Esophagus (tissue), 2 donors: ENCODE results near the gene MTMR12. TPM values are rescaled to one million over a fixed set of nuclear protein-coding genes. Genes with fewer than 3 reads are reported as not detected.

ENCODE experiments used
- H3K27ac ChIP-seq, 2 donors: one replicate each; pipeline ENCODE4 v1.5.1; 2013; ENCODE audit warnings: low read depth in 2 of 2, mild to moderate bottlenecking in 2 of 2, inconsistent platforms in 1 of 2, low read length in 1 of 2, moderate library complexity in 1 of 2
- H3K27me3 ChIP-seq, 2 donors: one replicate each; pipeline ENCODE4 v1.6.1; 2013; ENCODE audit warnings: low read length in 2 of 2, control low read depth in 1 of 2, mild to moderate bottlenecking in 1 of 2; ENCODE audit not compliant: insufficient read depth in 2 of 2, control insufficient read depth in 1 of 2
- H3K36me3 ChIP-seq, 2 donors: one replicate each; pipeline ENCODE4 v1.6.1; 2013; ENCODE audit warnings: low read length in 1 of 2; ENCODE audit not compliant: control insufficient read depth in 2 of 2, insufficient read depth in 2 of 2
- H3K4me1 ChIP-seq, 2 donors: one replicate each; pipeline ENCODE4 v1.6.1; 2013; ENCODE audit warnings: low read length in 1 of 2; ENCODE audit not compliant: control insufficient read depth in 2 of 2, insufficient read depth in 2 of 2
- H3K4me3 ChIP-seq, 2 donors: one replicate each; pipeline ENCODE4 v1.5.1; 2013; ENCODE audit warnings: low read length in 2 of 2, mild to moderate bottlenecking in 2 of 2, low read depth in 1 of 2, moderate library complexity in 1 of 2
- H3K9me3 ChIP-seq, 2 donors: one replicate each; pipeline ENCODE4 v1.6.1; 2013; ENCODE audit warnings: mild to moderate bottlenecking in 2 of 2, low read depth in 1 of 2, low read length in 1 of 2, moderate library complexity in 1 of 2; ENCODE audit not compliant: control insufficient read depth in 2 of 2, insufficient read depth in 1 of 2
- WGBS, 2 donors: extraction: QIAGEN DNeasy Blood & Tissue Kit; methylation state at CpG; one replicate each; pipeline ENCODE4 v1.1.7; 2013; 5-methylcytosine and 5-hydroxymethylcytosine counted together
- polyA plus RNA-seq, 2 donors: library from polyadenylated mRNA; stranded (reverse); fragments of 200-250 nt; gene quantifications; one replicate each; pipeline ENCODE4 v1.2.3, GENCODE V29; 2013
- donor health status: healthy with polysubstance abuse.
- donor health status: Bipolar disorder and iron deficiency.

Gene MTMR12, protein sequence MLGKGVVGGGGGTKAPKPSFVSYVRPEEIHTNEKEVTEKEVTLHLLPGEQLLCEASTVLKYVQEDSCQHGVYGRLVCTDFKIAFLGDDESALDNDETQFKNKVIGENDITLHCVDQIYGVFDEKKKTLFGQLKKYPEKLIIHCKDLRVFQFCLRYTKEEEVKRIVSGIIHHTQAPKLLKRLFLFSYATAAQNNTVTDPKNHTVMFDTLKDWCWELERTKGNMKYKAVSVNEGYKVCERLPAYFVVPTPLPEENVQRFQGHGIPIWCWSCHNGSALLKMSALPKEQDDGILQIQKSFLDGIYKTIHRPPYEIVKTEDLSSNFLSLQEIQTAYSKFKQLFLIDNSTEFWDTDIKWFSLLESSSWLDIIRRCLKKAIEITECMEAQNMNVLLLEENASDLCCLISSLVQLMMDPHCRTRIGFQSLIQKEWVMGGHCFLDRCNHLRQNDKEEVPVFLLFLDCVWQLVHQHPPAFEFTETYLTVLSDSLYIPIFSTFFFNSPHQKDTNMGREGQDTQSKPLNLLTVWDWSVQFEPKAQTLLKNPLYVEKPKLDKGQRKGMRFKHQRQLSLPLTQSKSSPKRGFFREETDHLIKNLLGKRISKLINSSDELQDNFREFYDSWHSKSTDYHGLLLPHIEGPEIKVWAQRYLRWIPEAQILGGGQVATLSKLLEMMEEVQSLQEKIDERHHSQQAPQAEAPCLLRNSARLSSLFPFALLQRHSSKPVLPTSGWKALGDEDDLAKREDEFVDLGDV
- 1 to 10 TPM; 5.2 to 8.2 TPM for polyA plus RNA-seq

DNA sequence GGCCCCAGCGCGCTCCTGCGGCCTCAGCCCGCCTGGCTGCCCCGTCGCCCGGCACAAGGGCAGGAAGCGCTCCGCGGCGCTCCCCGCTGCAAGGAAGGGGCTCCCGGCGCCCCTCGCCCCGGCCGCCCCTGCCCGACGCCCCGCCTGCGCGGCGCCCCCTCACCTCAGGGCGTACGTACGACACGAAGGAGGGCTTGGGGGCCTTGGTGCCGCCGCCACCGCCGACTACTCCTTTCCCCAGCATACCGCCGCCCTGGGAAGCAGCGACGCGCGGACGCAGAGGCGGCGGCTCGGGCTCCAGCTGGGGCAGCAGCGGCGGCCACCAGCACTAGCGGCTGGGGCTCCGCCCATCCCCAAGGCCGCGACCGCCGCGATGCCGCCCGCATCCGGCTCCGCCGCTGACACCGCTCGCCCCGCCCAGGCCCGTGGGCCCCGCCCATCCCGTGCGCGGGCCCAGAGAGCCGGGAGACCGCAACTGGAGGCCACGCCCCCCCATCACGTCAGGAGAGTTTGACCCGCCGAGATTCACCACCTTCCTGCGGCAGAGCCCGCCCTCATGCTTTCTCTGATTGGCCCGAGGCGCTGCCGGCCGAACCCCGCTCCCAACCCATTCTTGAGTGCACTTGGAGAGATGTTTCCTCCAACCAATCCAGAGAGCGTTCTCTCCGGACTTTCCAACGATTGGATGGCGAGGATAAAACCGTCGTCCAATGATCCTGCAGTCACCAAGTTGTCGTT lies at the start of gene MTMR12:
Gene MTMR12, minus strand, starts transcription at position 345 of the 738 bp plus-strand sequence. Its CDS starts 101 bp downstream, at position 244.
- peak within 1 kb of the TSS; percentile 82 to 97 for H3K4me3 ChIP-seq
- peaks cover 2 to 4% of the 10 kb centered on the region in 2 donors for H3K4me1 ChIP-seq
- peak within 1 kb of the TSS; percentile 97 to 99 for H3K27ac ChIP-seq
- no peaks in the 10 kb centered on the region for H3K27me3 ChIP-seq
- 0 to 1% methylated on average over 40 to 83 of the region's 83 CpGs for WGBS, 2 donors
- no peaks in the 10 kb centered on the region for H3K36me3 ChIP-seq
- H3K9me3 ChIP-seq, result no peaks in the 10 kb centered on the region

DNA sequence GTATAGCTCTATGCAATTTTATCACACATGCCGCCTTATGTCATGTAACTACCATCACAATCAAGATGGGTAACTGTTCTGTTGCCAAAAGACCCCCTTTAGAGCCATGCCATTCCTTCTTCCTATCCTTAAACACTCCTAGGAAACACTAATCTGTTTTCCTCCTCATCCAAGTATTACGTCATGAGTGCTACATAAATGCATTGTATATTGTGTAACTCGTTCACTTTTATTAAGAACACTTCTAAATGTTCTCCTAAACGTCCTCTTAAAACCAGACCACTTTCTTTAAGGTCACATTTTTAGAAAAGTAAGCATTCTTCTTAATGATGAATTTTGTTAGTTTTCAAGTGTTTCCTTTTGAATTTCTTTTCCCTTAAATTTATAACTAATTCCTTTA lies 49.8 kb upstream of the MTMR12 start:
- no peak overlapping the region for H3K4me3 ChIP-seq
- WGBS, 2 donors, result 90 to 91% methylated on average over 4 of the region's 4 CpGs
- H3K27ac ChIP-seq, result no peak overlapping the region
- H3K9me3 ChIP-seq, result no peaks in the 10 kb centered on the region
- H3K36me3 ChIP-seq, result peaks cover 0 to 6% of the 10 kb centered on the region in 2 donors
- H3K27me3 ChIP-seq, result no peaks in the 10 kb centered on the region
- no peaks in the 10 kb centered on the region for H3K4me1 ChIP-seq

DNA sequence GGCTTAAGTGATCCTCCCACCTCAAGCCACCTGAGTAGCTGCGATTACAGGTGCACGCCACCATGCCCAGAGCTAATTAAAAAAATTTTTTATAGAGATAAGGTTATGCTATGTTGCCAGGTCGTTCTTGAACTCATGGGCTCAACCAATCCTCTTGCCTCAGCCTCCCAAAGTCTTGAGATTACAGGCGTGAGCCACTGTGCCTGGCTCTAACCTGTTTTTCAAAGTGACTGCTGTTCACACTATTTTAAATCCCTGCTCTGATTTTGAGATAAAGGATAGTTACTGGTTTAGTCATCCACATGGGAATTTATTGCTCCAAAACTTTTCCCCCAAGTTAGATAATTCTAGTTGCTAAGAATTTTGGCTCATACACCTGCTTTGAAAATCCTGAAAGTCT lies 48.2 kb upstream of the MTMR12 start:
- 88 to 95% methylated on average over 4 of the region's 4 CpGs for WGBS, 2 donors
- H3K4me1 ChIP-seq, result no peaks in the 10 kb centered on the region
- H3K9me3 ChIP-seq, result no peaks in the 10 kb centered on the region
- no peak overlapping the region for H3K27ac ChIP-seq
- no peak overlapping the region for H3K4me3 ChIP-seq
- H3K36me3 ChIP-seq, result peaks cover 0 to 6% of the 10 kb centered on the region in 2 donors
- H3K27me3 ChIP-seq, result no peaks in the 10 kb centered on the region

DNA sequence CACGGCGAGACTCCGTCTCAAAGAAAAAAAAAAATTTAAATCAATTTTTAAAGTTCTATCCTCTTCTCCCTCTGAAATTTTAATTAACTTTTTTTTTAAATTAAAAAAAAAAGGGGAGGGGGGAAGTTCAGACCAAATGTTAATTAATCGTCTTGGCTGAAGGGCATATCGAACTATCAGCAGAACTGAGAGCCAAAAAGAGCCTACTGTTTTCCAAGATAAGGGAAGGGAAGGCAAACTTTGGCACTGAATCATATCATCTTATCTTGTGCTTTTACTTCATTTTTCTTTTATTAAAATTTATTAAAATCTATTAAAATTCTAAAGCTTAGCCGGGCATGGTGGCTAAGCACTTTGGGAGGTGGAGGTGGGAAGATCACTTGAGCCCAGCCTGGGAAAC lies 45.9 kb upstream of the MTMR12 start:
- no peak overlapping the region for H3K27ac ChIP-seq
- WGBS, 2 donors, result 86 to 91% methylated on average over 6 of the region's 6 CpGs
- no peaks in the 10 kb centered on the region for H3K9me3 ChIP-seq
- peaks cover 0 to 6% of the 10 kb centered on the region in 2 donors for H3K36me3 ChIP-seq
- no peaks in the 10 kb centered on the region for H3K4me1 ChIP-seq
- H3K27me3 ChIP-seq, result no peaks in the 10 kb centered on the region
- no peak overlapping the region for H3K4me3 ChIP-seq

DNA sequence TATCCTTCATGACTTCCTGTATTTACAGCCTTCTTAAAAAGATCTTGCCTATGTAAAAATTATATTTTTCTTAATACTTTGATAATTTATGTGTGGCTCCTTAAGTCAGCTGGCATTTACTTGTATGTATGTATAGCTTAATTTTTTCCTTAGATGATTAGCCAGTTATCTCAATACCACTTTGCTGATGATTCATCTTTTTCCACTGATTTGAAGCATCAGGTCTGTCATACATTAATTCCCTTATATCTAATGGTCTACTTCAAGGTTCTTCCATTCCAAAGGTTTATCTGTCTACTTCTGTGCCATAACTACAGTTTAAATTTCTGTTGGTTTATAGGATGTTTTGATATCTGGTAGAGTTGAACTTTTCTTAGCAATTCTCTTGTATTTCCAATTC lies 44.9 kb upstream of the MTMR12 start:
- no peaks in the 10 kb centered on the region for H3K27me3 ChIP-seq
- no peak overlapping the region for H3K4me3 ChIP-seq
- H3K4me1 ChIP-seq, result no peaks in the 10 kb centered on the region
- H3K36me3 ChIP-seq, result peaks cover 0 to 6% of the 10 kb centered on the region in 2 donors
- no peaks in the 10 kb centered on the region for H3K9me3 ChIP-seq
- no peak overlapping the region for H3K27ac ChIP-seq

DNA sequence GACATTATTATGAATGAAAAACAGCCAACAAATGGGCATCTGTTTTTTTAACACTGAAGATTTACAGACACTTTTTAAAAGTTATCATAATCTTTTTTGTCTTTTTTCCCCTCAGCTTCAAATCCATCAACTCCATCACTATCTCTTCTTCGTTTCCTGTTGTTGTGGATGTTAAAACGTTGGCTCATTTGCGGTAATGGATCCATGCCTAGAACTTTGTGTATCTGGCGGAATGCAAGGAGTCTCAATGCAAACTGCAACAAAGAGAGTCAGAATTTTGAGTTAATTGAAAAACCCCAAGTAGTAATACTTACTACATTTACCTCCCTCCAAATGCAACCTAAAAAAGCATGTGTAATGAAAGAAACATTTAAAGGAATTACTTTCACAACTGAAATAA lies 42.9 kb upstream of the MTMR12 start:
- WGBS, 2 donors, result 72 to 77% methylated on average over 4 of the region's 4 CpGs

DNA sequence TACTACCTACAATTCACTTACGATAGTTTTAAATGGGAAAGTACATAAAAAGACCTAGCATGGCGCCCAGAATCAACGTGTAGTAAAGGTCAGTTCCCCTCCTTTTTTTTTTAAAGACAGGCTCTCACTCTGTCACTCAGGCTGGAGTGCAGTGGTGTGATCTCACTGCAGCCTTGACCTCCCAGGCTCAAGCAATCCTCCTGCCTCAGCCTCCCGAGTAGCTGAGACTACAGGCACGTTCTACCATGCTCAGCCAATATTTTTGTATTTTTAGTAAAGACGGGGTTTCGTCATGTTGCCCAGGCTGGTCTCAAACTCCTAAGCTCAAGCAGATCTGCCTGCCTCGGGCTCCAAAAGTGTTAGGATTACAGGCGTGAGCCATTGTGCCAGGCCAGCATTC lies 40.7 kb upstream of the MTMR12 start:
- peaks cover 0 to 2% of the 10 kb centered on the region in 2 donors for H3K36me3 ChIP-seq
- no peaks in the 10 kb centered on the region for H3K4me1 ChIP-seq
- no peaks in the 10 kb centered on the region for H3K27me3 ChIP-seq
- WGBS, 2 donors, result 92 to 96% methylated on average over 9 of the region's 9 CpGs
- H3K4me3 ChIP-seq, result no peak overlapping the region
- H3K9me3 ChIP-seq, result no peaks in the 10 kb centered on the region
- no peak overlapping the region for H3K27ac ChIP-seq

More for the DNA sequence above, 42.9 kb upstream of the MTMR12 start:
- Histone ChIP-seq H3K27me3 (no peaks in the 10 kb centered on the region), H3K36me3 (peaks cover 0 to 2% of the 10 kb centered on the region in 2 donors), H3K9me3 (no peaks in the 10 kb centered on the region), H3K4me1 (no peaks in the 10 kb centered on the region), H3K4me3 (no peak overlapping the region), H3K27ac (no peak overlapping the region)

DNA sequence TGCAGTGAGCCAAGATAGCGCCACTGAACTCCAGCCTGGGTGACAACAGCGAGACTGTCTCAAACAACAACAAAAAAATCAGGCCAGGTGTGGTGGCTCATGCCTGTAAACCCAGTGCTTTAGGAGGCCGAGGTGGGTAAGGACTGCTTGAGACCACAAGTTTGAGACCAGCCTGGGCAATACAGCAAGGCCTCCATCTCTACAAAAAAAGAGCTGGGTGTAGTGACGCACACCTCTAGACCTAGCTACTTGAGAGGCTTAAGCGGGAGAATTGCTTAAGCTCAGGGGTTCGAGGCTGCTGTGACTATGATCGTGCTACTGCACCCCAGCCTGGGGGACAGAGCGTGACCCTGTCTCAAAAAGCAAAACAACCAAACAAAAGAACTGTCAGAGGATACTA lies 39.9 kb upstream of the MTMR12 start:
- WGBS, 2 donors, result 93 to 98% methylated on average over 8 of the region's 8 CpGs
- peaks cover 0 to 2% of the 10 kb centered on the region in 2 donors for H3K36me3 ChIP-seq
- H3K27ac ChIP-seq, result no peak overlapping the region
- no peaks in the 10 kb centered on the region for H3K27me3 ChIP-seq
- no peaks in the 10 kb centered on the region for H3K9me3 ChIP-seq
- H3K4me1 ChIP-seq, result no peaks in the 10 kb centered on the region
- no peak overlapping the region for H3K4me3 ChIP-seq

DNA sequence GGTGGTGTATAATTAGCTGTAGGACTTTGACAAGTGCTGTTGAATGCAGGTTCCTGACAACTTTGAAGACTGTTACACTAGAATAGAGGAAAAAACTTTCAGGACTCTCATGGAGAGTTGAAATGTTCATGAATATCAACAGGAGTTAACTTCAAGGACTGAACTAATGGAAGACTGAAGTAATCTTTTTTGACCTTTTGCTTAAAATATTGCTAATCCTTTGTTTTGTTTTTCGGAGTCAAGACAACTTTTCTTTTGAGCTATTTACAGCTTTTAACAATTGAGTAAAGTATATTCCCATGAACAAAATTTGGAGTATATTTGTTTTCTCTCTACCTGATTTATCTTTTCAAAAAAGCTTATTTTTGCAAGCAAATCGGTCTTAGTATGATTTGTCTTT lies 34.1 kb upstream of the MTMR12 start:
- Histone ChIP-seq H3K9me3 (no peaks in the 10 kb centered on the region), H3K4me1 (no peaks in the 10 kb centered on the region), H3K27ac (no peak overlapping the region), H3K36me3 (no peaks in the 10 kb centered on the region), H3K4me3 (no peak overlapping the region), H3K27me3 (no peaks in the 10 kb centered on the region)
- WGBS, 2 donors, result 95 to 97% methylated on average over 2 of the region's 2 CpGs
